Spleen (tissue), 11 donors: ENCODE results near the gene IFI27L1. TPM values are rescaled to one million over a fixed set of nuclear protein-coding genes. Genes with fewer than 3 reads are reported as not detected.

Experiments
- DNase-seq: peaks from one replicate; pipeline ENCODE4 v3.0.0-alpha.2; 2020
- H3K27ac ChIP-seq, 8 donors: fragments of 200-600 bp; sonication (generic) in 7 of 8; 1 replicate in 4 of 8; 2 replicates in 4 of 8; pipeline versions ENCODE4 v1.5.0 to v1.8.0; 2016 to 2021; ENCODE audit warnings: inconsistent platforms in 4 of 8, mild to moderate bottlenecking in 4 of 8, moderate library complexity in 1 of 8
- H3K27me3 ChIP-seq, 7 donors: fragments of 200-600 bp; sonication (generic) in 6 of 7; replicated peaks in 1 of 7; 1 replicate in 4 of 7; 2 replicates in 3 of 7; pipeline versions ENCODE4 v1.5.0 to v1.8.0; 2016 to 2021; ENCODE audit warnings: inconsistent platforms in 3 of 7, mild to moderate bottlenecking in 1 of 7
- H3K36me3 ChIP-seq, 6 donors: fragments of 200-600 bp; sonication (generic) in 5 of 6; 1 replicate in 4 of 6; 2 replicates in 2 of 6; pipeline versions ENCODE4 v1.5.0 to v1.8.0; 2016 to 2021; ENCODE audit warnings: inconsistent platforms in 2 of 6
- H3K4me1 ChIP-seq, 6 donors: fragments of 200-600 bp; sonication (generic) in 5 of 6; 1 replicate in 3 of 6; 2 replicates in 3 of 6; pipeline versions ENCODE4 v1.5.0 to v1.8.0; 2016 to 2021; ENCODE audit warnings: inconsistent platforms in 3 of 6
- H3K4me3 ChIP-seq, 8 donors: fragments of 200-600 bp; sonication (generic) in 7 of 8; 1 replicate in 4 of 8; 2 replicates in 4 of 8; pipeline versions ENCODE4 v1.5.0 to v1.8.0; 2016 to 2021; ENCODE audit warnings: inconsistent platforms in 4 of 8, mild to moderate bottlenecking in 4 of 8, moderate library complexity in 2 of 8
- H3K9me3 ChIP-seq, 8 donors: fragments of 200-600 bp; sonication (generic) in 7 of 8; 1 replicate in 4 of 8; 2 replicates in 4 of 8; pipeline versions ENCODE4 v1.5.0 to v1.8.0; 2016 to 2021; ENCODE audit warnings: inconsistent platforms in 4 of 8
- CTCF ChIP-seq, 11 experiments: fragments of 200-600 bp in 7 of 11; fragments of 450-650 bp in 4 of 11; sonication (generic) in 4 of 11; IDR thresholded peaks in 8 of 11; conservative IDR thresholded peaks in 3 of 11; 1 replicate in 7 of 11; 2 replicates in 4 of 11; pipeline versions ENCODE4 v1.4.0 to v1.8.0; 2016 to 2021; ENCODE audit warnings: antibody characterized with exemption in 11 of 11, inconsistent platforms in 4 of 11, mild to moderate bottlenecking in 1 of 11
- POLR2A ChIP-seq, 3 donors: fragments of 450-650 bp; IDR thresholded peaks; one replicate each; pipeline ENCODE4 v1.5.1; 2017; ENCODE audit warnings: antibody characterized with exemption in 3 of 3, mild to moderate bottlenecking in 1 of 3
- POLR2AphosphoS5 ChIP-seq, 3 donors: sonication (generic); formaldehyde crosslinking; IDR thresholded peaks; one replicate each; pipeline ENCODE4 v1.5.1; 2017; ENCODE audit warnings: antibody characterized with exemption in 3 of 3
- WGBS, 5 donors: extraction: QIAGEN DNeasy Blood & Tissue Kit in 3 of 5; methylation state at CpG; one replicate each; pipeline versions ENCODE4 v1.1.5 to v1.1.7; 2013 to 2018; 5-methylcytosine and 5-hydroxymethylcytosine counted together
- intact Hi-C: fragments of 100-400 bp; cut with DNase I; formaldehyde crosslinking; loops from one replicate; pipeline ENCODE4 v1.15.0; 2023; ENCODE audit warnings: low total_unique reads
- polyA plus RNA-seq, 3 donors: library from polyadenylated mRNA; stranded (reverse); fragments of 200-250 nt; gene quantifications; one replicate each; pipeline ENCODE4 v1.2.1, GENCODE V29; 2013
- total RNA-seq, 7 donors: library from RNA; depleted of rRNA in 3 of 7; stranded (reverse); fragments of >200 nt in 3 of 7; fragmentation: NEBNext Ultra II Directional in 4 of 7; extraction: Animal tissue kit (Norgen Biotek cat#: 25700) in 4 of 7; gene quantifications; one replicate each; pipeline versions ENCODE4 v1.1.0 to v1.2.1, GENCODE V29; 2016 to 2021
- donor health status: healthy with polysubstance abuse.
- donor health status: DM: no; HTN: no; CAD: no; lungs with moderate emphysema.
- donor health status: DM: no; HTN: no; CAD: no.
- donor health status: Bipolar disorder and iron deficiency.
- donor health status: healthy.
- donor health status: DM: no; HTN: no; CAD: no.
- donor health status: DM: yes; HTN: yes; CAD: no.

The IFI27L1 gene
- total and polyA plus RNA-seq, 10 donors, result 4.4 to 18.8 (median 12.0) TPM

DNA sequence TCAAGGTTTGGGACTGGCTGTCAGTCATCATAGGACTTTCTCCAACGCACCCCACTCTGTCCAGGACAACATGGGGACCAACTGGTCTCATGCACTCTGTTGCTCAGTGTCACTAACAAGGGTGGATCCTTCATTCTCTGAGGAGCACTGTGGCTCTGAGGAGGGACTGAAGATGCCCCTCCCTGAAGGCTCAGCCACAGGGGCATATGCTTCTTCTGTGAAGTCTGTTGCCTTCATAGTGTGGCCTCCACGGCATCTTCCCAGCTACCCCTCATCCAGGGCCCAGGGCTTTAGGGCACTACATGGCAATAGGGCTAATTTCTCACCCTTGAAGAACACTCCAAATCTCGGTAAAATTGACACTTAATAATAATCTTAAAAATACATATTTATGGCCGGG lies 62.6 kb downstream of the IFI27L1 start:
- WGBS, 5 donors, result 90 to 94% (median 93%) methylated on average over 4 of the region's 4 CpGs
- DNase-seq, result no peak
- no peak for TF ChIP-seq POLR2AphosphoS5 (IDR thresholded peaks at IDR 0.05)
- TF ChIP-seq POLR2A (IDR thresholded peaks at IDR 0.05), result no peak
- no peak for TF ChIP-seq CTCF (IDR thresholded peaks at IDR 0.05 in 8 of 11, conservative IDR thresholded peaks at IDR 0.05 in 3 of 11)

DNA sequence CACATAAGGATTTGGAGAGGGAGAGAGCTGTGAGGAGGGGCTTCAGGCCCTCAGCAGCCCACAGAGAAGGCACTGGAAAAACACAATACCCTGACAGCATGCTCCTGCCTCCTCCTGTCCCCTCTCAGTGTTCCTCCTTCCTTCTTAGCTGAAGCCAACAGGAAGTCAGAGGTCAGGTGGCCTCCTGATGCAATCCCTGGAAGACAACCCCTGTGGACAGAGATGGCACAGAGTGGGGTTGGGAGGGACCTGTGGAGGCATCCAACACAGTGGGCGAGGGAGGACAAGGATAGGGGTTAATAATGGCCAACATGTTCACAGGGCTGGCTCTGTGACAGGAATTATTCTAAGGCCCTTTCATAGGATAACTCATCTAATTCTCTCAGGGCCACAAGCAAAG lies 63.7 kb downstream of the IFI27L1 start:
- no peak for DNase-seq

More for the DNA sequence above, 62.6 kb downstream of the IFI27L1 start:
- Histone ChIP-seq H3K4me3 (no peak overlapping the region), H3K27ac (no peak overlapping the region), H3K4me1 (peaks cover 0 to 7% (median 0%) of the 10 kb centered on the region in 6 donors), H3K9me3 (no peaks in the 10 kb centered on the region), H3K36me3 (no peaks in the 10 kb centered on the region), H3K27me3 (no peaks in the 10 kb centered on the region)
- intact Hi-C loops, result no loop called here

DNA sequence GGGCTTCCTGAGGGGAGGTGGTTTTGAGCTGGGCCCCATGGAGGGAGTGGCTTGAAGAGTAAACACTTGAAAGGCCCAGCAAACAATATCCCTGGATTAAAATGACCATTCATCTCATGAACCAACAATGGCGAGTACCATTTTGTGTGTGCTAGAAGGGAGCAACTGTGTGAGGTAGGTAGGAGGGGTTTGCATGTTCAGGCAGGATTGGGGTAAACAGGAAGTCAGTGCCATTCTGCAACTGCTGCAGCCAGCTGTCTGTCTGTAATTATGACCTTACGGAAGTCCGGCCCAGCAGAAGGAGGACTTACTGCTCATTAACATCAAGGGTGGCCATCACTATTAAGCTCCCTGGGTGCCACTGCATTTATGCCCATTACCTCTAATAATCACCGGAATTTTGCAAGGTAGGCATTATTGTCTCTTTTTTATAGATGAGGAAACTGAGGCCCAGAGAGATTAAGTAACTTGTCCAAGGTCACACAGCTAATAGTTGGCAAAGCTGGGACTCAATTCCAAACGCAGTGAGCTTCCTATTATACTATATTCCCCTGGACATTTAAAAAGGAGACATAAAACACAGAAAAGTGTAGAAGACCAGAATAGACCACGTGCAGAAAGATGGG lies 64.9 kb downstream of the IFI27L1 start:
- no peak for DNase-seq
- intact Hi-C loops, result no loop called here
- 61 to 91% (median 77%) methylated on average over 6 of the region's 6 CpGs for WGBS, 5 donors
- TF ChIP-seq POLR2A (IDR thresholded peaks at IDR 0.05) (no peak), POLR2AphosphoS5 (IDR thresholded peaks at IDR 0.05) (no peak), CTCF (IDR thresholded peaks at IDR 0.05 in 8 of 11, conservative IDR thresholded peaks at IDR 0.05 in 3 of 11) (no peak)
- Histone ChIP-seq H3K9me3 (no peaks in the 10 kb centered on the region), H3K27me3 (no peaks in the 10 kb centered on the region), H3K27ac (no peak overlapping the region), H3K4me3 (no peak overlapping the region), H3K36me3 (no peaks in the 10 kb centered on the region), H3K4me1 (peaks cover 0 to 7% (median 0%) of the 10 kb centered on the region in 6 donors)

More for the DNA sequence above, 63.7 kb downstream of the IFI27L1 start:
- 67 to 89% (median 80%) methylated on average over 1 of the region's 1 CpG for WGBS, 5 donors
- Histone ChIP-seq H3K27me3 (no peaks in the 10 kb centered on the region), H3K27ac (no peak overlapping the region), H3K4me1 (peaks cover 0 to 7% (median 0%) of the 10 kb centered on the region in 6 donors), H3K36me3 (no peaks in the 10 kb centered on the region), H3K9me3 (no peaks in the 10 kb centered on the region), H3K4me3 (no peak overlapping the region)
- no peak for TF ChIP-seq POLR2A (IDR thresholded peaks at IDR 0.05)
- TF ChIP-seq CTCF (IDR thresholded peaks at IDR 0.05 in 8 of 11, conservative IDR thresholded peaks at IDR 0.05 in 3 of 11), result no peak
- no peak for TF ChIP-seq POLR2AphosphoS5 (IDR thresholded peaks at IDR 0.05)
- intact Hi-C loops, result no loop called here

Other genes with a start within 250 kb of the IFI27L1 start
- gene FAM181A, start 154.0 kb upstream of the IFI27L1 start, total RNA-seq, result not detected
- gene FAM181A, start 154.0 kb upstream of the IFI27L1 start, polyA plus RNA-seq, result not detected
- gene ASB2, start 104.7 kb upstream of the IFI27L1 start, total RNA-seq, result 10 to 100 TPM in 5 of 7 donors, 1 to 10 TPM in 2; 9.8 to 18.0 (median 13.5) TPM
- gene ASB2, start 104.7 kb upstream of the IFI27L1 start, polyA plus RNA-seq, result 1 to 10 TPM; 6.6 to 9.5 (median 6.9) TPM
- not detected for gene CCDC197, start 84.0 kb upstream of the IFI27L1 start, total RNA-seq
- not detected for gene CCDC197, start 84.0 kb upstream of the IFI27L1 start, polyA plus RNA-seq
- gene OTUB2, start 55.0 kb upstream of the IFI27L1 start, total RNA-seq, result 1 to 10 TPM in 2 of 7 donors, under 1 TPM in 5; 0.23 to 1.1 (median 0.56) TPM
- under 1 TPM; 0.07 to 0.29 (median 0.08) TPM for gene OTUB2, start 55.0 kb upstream of the IFI27L1 start, polyA plus RNA-seq
- 100 to 1,000 TPM; 168 to 251 (median 209) TPM for gene DDX24, start 108 bp upstream of the IFI27L1 start, total RNA-seq
- 100 to 1,000 TPM in 1 of 3 donors, 10 to 100 TPM in 2; 70.8 to 103 (median 91.8) TPM for gene DDX24, start 108 bp upstream of the IFI27L1 start, polyA plus RNA-seq
- 100 to 1,000 TPM; 304 to 893 (median 750) TPM for gene IFI27, start 29.4 kb downstream of the IFI27L1 start, total RNA-seq
- 1,000 to 10,000 TPM in 1 of 3 donors, 100 to 1,000 TPM in 2; 371 to 1,170 (median 689) TPM for gene IFI27, start 29.4 kb downstream of the IFI27L1 start, polyA plus RNA-seq
- 10 to 100 TPM; 40.6 to 93.1 (median 49.9) TPM for gene IFI27L2, start 48.3 kb downstream of the IFI27L1 start, total RNA-seq
- 100 to 1,000 TPM; 118 to 137 (median 124) TPM for gene IFI27L2, start 48.3 kb downstream of the IFI27L1 start, polyA plus RNA-seq
- gene PPP4R4, start 93.0 kb downstream of the IFI27L1 start, total RNA-seq, result under 1 TPM in 4 of 7 donors, not detected in 3; 0.09 to 0.94 (median 0.32) TPM
- gene PPP4R4, start 93.0 kb downstream of the IFI27L1 start, polyA plus RNA-seq, result under 1 TPM; 0.05 to 0.26 (median 0.06) TPM
- gene SERPINA10, start 212.0 kb downstream of the IFI27L1 start, total RNA-seq, result not detected
- not detected for gene SERPINA10, start 212.0 kb downstream of the IFI27L1 start, polyA plus RNA-seq
- gene SERPINA6, start 242.0 kb downstream of the IFI27L1 start, total RNA-seq, result not detected
- not detected for gene SERPINA6, start 242.0 kb downstream of the IFI27L1 start, polyA plus RNA-seq